SK-N-SH (cell line): ENCODE results near the gene MGLL. TPM values are rescaled to one million over a fixed set of nuclear protein-coding genes. Genes with fewer than 3 reads are reported as not detected.

Experiments
- CTCF ChIA-PET: fragments of 300-600, 350-600 bp; formaldehyde crosslinking; extraction: SDS; loops from one replicate; lab custom pipeline; 2021; lab: Yijun Ruan, JAX
- POLR2A ChIA-PET: fragments of 350-600 bp; sonication (Branson Sonifier 250); formaldehyde crosslinking; extraction: SDS; loops from one replicate; lab custom pipeline; 2020; ENCODE audit warnings: antibody characterized with exemption, inconsistent platforms; lab: Yijun Ruan, JAX
- DNase-seq: peaks from one replicate; pipeline ENCODE4 v3.0.0; 2012
- H2AFZ ChIP-seq: fragments of 200-600 bp; sonication (generic); 2 replicates; pipeline ENCODE4 v1.8.1; 2016; ENCODE audit warnings: antibody characterized with exemption, mild to moderate bottlenecking, low read depth
- H3F3A ChIP-seq: fragments of 200-600 bp; sonication (generic); replicated peaks from 2 replicates; pipeline ENCODE3; 2016; ENCODE audit warnings: antibody characterized with exemption, mild to moderate bottlenecking; ENCODE audit not compliant: insufficient read depth
- H3K27ac ChIP-seq, 2 experiments: fragments of 200-500 bp in 1 of 2; fragments of 200-600 bp in 1 of 2; sonication (Bioruptor generic) in 1 of 2; sonication (generic), shearing (Covaris generic) in 1 of 2; 2 replicates each; pipeline versions ENCODE4 v1.5.1 to v1.6.1; 2014 to 2016; ENCODE audit warnings: low read depth in 2 of 2, inconsistent platforms in 1 of 2, low read length in 1 of 2, mild to moderate bottlenecking in 1 of 2, mixed read lengths in 1 of 2
- H3K27me3 ChIP-seq: fragments of 200-600 bp; sonication (generic), shearing (Covaris generic); 2 replicates; pipeline ENCODE4 v1.6.1; 2016; ENCODE audit warnings: mixed run types; ENCODE audit not compliant: insufficient read depth
- H3K36me3 ChIP-seq, 2 experiments: fragments of 200-500 bp in 1 of 2; fragments of 200-600 bp in 1 of 2; sonication (Bioruptor generic) in 1 of 2; sonication (generic) in 1 of 2; replicated peaks in 1 of 2; 2 replicates each; pipeline versions ENCODE3 to v1.5.1; 2014 to 2016; ENCODE audit warnings: low read length in 1 of 2, mild to moderate bottlenecking in 1 of 2; ENCODE audit not compliant: insufficient read depth in 2 of 2, control insufficient read depth in 1 of 2
- H3K4me1 ChIP-seq, 2 experiments: fragments of 200-500 bp in 1 of 2; fragments of 200-600 bp in 1 of 2; sonication (Bioruptor generic) in 1 of 2; sonication (generic), shearing (Covaris generic) in 1 of 2; 2 replicates each; pipeline versions ENCODE4 v1.5.1 to v1.6.1; 2014 to 2016; ENCODE audit warnings: low read depth in 1 of 2, low read length in 1 of 2, mixed run types in 1 of 2; ENCODE audit not compliant: insufficient read depth in 2 of 2, control insufficient read depth in 1 of 2
- H3K4me2 ChIP-seq: fragments of 200-600 bp; sonication (generic), shearing (Covaris generic); 2 replicates; pipeline ENCODE4 v1.6.1; 2017; ENCODE audit warnings: mixed run types
- H3K4me3 ChIP-seq, 2 experiments: fragments of 200-500 bp in 1 of 2; fragments of 200-600 bp in 1 of 2; sonication (Bioruptor generic) in 1 of 2; sonication (generic), shearing (Covaris generic) in 1 of 2; 2 replicates each; pipeline versions ENCODE4 v1.5.1 to v1.8.1; 2014 to 2016; ENCODE audit warnings: low read depth in 2 of 2, inconsistent platforms in 1 of 2, low read length in 1 of 2, mild to moderate bottlenecking in 1 of 2, mixed read lengths in 1 of 2, moderate library complexity in 1 of 2
- H3K79me2 ChIP-seq: fragments of 200-600 bp; sonication (generic); 2 replicates; pipeline ENCODE4 v1.8.1; 2017; ENCODE audit warnings: mild to moderate bottlenecking; ENCODE audit not compliant: insufficient read depth
- H3K9ac ChIP-seq: fragments of 200-600 bp; sonication (generic); 2 replicates; pipeline ENCODE4 v1.6.1; 2017; ENCODE audit warnings: mixed run types
- H3K9me2 ChIP-seq: fragments of 200-600 bp; sonication (generic); 2 replicates; pipeline ENCODE4 v1.6.1; 2017; ENCODE audit warnings: mixed run types
- H3K9me3 ChIP-seq: fragments of 200-600 bp; sonication (generic); 2 replicates; pipeline ENCODE4 v1.6.1; 2017; ENCODE audit warnings: mixed run types, mild to moderate bottlenecking, moderate library complexity
- H4K20me1 ChIP-seq: fragments of 200-600 bp; sonication (generic); 2 replicates; pipeline ENCODE4 v1.6.1; 2017; ENCODE audit warnings: mild to moderate bottlenecking, mixed run types; ENCODE audit not compliant: insufficient read depth
- CHD2 ChIP-seq: fragments of 150-350 bp; IDR thresholded peaks from 2 replicates; pipeline ENCODE4 v1.6.1; 2018; ENCODE audit warnings: low read length; ENCODE audit not compliant: partially characterized antibody
- ELF1 ChIP-seq: IDR thresholded peaks from 2 replicates; pipeline ENCODE4 v1.4.0; 2012
- EP300 ChIP-seq, 2 experiments: IDR thresholded peaks; 2 replicates each; pipeline versions ENCODE4 v1.4.0 to v1.6.1; 2012; ENCODE audit warnings: borderline replicate concordance in 1 of 2, low read depth in 1 of 2, low read length in 1 of 2
- EZH2phosphoT487 ChIP-seq: fragments of 200-600 bp; sonication (generic); IDR thresholded peaks from 2 replicates; pipeline ENCODE4 v1.6.1; 2017; ENCODE audit warnings: low read depth, mixed run types, mild to moderate bottlenecking, antibody characterized with exemption, moderate library complexity, borderline replicate concordance
- FOXJ3 ChIP-seq: sonication (generic); formaldehyde crosslinking; IDR thresholded peaks from 2 replicates; pipeline ENCODE4 v1.5.1; 2020; ENCODE audit warnings: mild to moderate bottlenecking, missing genetic modification reagents
- FOXM1 ChIP-seq: IDR thresholded peaks from 2 replicates; pipeline ENCODE4 v1.4.0; 2012; ENCODE audit warnings: low read depth, mild to moderate bottlenecking
- MAX ChIP-seq: IDR thresholded peaks from 2 replicates; pipeline ENCODE4 v1.4.0; 2012; ENCODE audit warnings: low read depth
- MEF2A ChIP-seq: IDR thresholded peaks from 2 replicates; pipeline ENCODE4 v1.4.0; 2012; ENCODE audit warnings: low read depth, borderline replicate concordance
- MXI1 ChIP-seq: IDR thresholded peaks from 2 replicates; pipeline ENCODE4 v1.6.1; 2012; ENCODE audit warnings: mild to moderate bottlenecking, low read depth, low read length, improper control_type of control experiment
- NFIC ChIP-seq: IDR thresholded peaks from 2 replicates; pipeline ENCODE4 v1.4.0; 2012; ENCODE audit warnings: borderline replicate concordance
- POLR2AphosphoS5 ChIP-seq: IDR thresholded peaks from 2 replicates; pipeline ENCODE4 v1.6.1; 2012; ENCODE audit warnings: low read depth, low read length
- RCOR1 ChIP-seq: fragments of 150-350 bp; IDR thresholded peaks from 2 replicates; pipeline ENCODE4 v1.6.1; 2017; ENCODE audit warnings: antibody characterized with exemption, low read length
- RXRA ChIP-seq: IDR thresholded peaks from 2 replicates; pipeline ENCODE4 v1.4.0; 2012; ENCODE audit warnings: low read depth, mild to moderate bottlenecking, borderline replicate concordance
- SMC3 ChIP-seq: IDR thresholded peaks from 2 replicates; pipeline ENCODE4 v1.6.1; 2012; ENCODE audit warnings: low read depth, low read length, improper control_type of control experiment
- TCF12 ChIP-seq: IDR thresholded peaks from 2 replicates; pipeline ENCODE4 v1.4.0; 2012
- TEAD4 ChIP-seq: IDR thresholded peaks from 2 replicates; pipeline ENCODE4 v1.4.0; 2012; ENCODE audit warnings: mild to moderate bottlenecking, borderline replicate concordance; ENCODE audit not compliant: insufficient read depth
- ZBTB33 ChIP-seq: IDR thresholded peaks from 2 replicates; pipeline ENCODE4 v1.4.0; 2012; ENCODE audit warnings: low read depth, borderline replicate concordance
- WGBS: methylation state at CpG from one replicate; pipeline ENCODE4 v1.1.6; 2017; ENCODE audit warnings: low lambda C conversion rate; 5-methylcytosine and 5-hydroxymethylcytosine counted together
- polyA plus RNA-seq, 3 experiments: library from polyadenylated mRNA; depleted of rRNA; stranded (reverse); fragments of >200 nt; gene quantifications; 2 replicates each; pipeline ENCODE4 v1.2.3, GENCODE V29; 2012
- TF ChIP-seq, protein P1 (sequence below): IDR thresholded peaks from 2 replicates; pipeline ENCODE4 v1.6.1; 2012; ENCODE audit warnings: mild to moderate bottlenecking, low read depth, low read length, moderate library complexity

Gene MGLL
- polyA plus RNA-seq, 1 of the 3 experiments (the other 2 are of a cell fraction): 2.2 TPM

- ChIA-PET POLR2A (no interaction called here), CTCF (interaction anchor here (1.0 kb wide), 1 partner anchor 10 kb away, joined by 3 read pairs; no protein-coding TSS in a partner anchor)
- no peaks in the 10 kb centered on the region for H4K20me1 ChIP-seq
- peaks cover 2 to 8% of the 10 kb centered on the region in 2 experiments; a peak in 2 of 4 replicates for H3K4me1 ChIP-seq
- H3K9me3 ChIP-seq: no peaks in the 10 kb centered on the region
- no peak overlapping the region for H3K4me3 ChIP-seq
- no peaks in the 10 kb centered on the region for H3K36me3 ChIP-seq
- no peaks in the 10 kb centered on the region for H3K79me2 ChIP-seq
- H3K9ac ChIP-seq: no peak overlapping the region
- H3F3A ChIP-seq: no peaks in the 10 kb centered on the region
- no peak overlapping the region for H3K4me2 ChIP-seq
- H3K9me2 ChIP-seq: no peaks in the 10 kb centered on the region
- H3K27me3 ChIP-seq: no peaks in the 10 kb centered on the region
- no peak for DNase-seq
- H3K27ac ChIP-seq: no peak overlapping the region
- TF ChIP-seq EZH2phosphoT487 (no peak), MXI1 (no peak)
- WGBS: 86% methylated on average over 8 of the region's 8 CpGs
- no peak overlapping the region for H2AFZ ChIP-seq
These were observed 62.5 kb downstream of the MGLL start for GRCh38 chr3:127759826-127760225.

DNA sequence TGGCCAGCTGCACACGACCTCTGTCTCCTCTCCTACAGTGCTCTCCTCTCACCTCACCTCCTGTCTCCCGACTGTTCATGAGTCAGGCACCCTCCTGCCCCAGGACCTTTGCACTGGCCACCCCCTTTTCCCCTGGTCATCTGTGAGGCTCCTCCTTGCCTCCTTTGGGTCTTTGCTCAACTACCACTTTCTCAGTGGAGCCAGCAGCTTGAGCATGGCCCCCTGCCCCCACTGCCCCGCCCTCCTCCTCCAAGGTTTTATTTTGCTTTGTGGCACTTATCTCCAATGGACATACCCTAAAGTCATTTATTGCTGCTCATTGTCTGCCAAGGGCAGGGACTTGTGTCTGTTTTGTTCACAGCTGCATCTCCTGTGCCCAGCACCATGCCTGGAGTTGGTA lies 64.3 kb downstream of the MGLL start:
- CTCF ChIA-PET: interaction anchor here (1.0 to 1.3 kb wide), 3 partner anchors 11 to 62 kb away, joined by 3 read pairs; no protein-coding TSS in a partner anchor
- no peaks in the 10 kb centered on the region for H4K20me1 ChIP-seq
- WGBS: 76% methylated on average over 3 of the region's 3 CpGs
- no peaks in the 10 kb centered on the region for H3K9me3 ChIP-seq
- peaks cover 2 to 8% of the 10 kb centered on the region in 2 experiments; a peak in 2 of 4 replicates for H3K4me1 ChIP-seq
- POLR2A ChIA-PET: no interaction called here
- TF ChIP-seq FOXJ3 (CRISPR knock-in tag): no peak
- TF ChIP-seq CHD2: no peak
- no peak for TF ChIP-seq NFIC
- TF ChIP-seq ZBTB33: no peak
- no peak for TF ChIP-seq RCOR1
- no peak for TF ChIP-seq TCF12
- H3K4me3 ChIP-seq: no peak overlapping the region
- H3F3A ChIP-seq: no peaks in the 10 kb centered on the region
- no peak overlapping the region for H2AFZ ChIP-seq
- no peak overlapping the region for H3K9ac ChIP-seq
- no peak overlapping the region for H3K4me2 ChIP-seq
- no peaks in the 10 kb centered on the region for H3K27me3 ChIP-seq
- no peak overlapping the region for H3K27ac ChIP-seq
- no peaks in the 10 kb centered on the region for H3K36me3 ChIP-seq
- H3K79me2 ChIP-seq: no peaks in the 10 kb centered on the region
- no peaks in the 10 kb centered on the region for H3K9me2 ChIP-seq
- DNase-seq: no peak

DNA sequence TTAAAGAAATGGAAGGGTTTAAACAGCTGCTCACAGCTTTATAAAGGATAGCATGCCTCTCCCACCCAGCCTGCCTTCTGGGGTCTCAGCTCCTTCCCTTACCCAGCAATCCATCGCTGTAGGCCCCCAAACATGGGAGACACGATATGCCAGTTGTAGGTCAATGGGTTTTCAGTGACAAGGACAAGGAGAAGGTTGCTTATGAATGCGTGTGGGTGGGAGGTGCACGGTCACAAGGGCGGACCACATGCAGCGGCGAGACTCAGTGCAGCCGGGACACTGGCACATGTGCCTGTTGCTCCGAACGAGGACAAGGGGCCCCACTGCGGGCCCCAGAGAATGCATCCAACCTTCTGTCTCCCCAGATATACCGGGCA lies 67.0 kb downstream of the MGLL start:
- ChIA-PET CTCF (interaction anchor here (0.6 to 1.4 kb wide), 2 partner anchors 23 to 56 kb away, joined by 3 read pairs; no protein-coding TSS in a partner anchor), POLR2A (no interaction called here)
- no peak overlapping the region for H3K4me2 ChIP-seq
- TF ChIP-seq POLR2AphosphoS5 (no peak), RCOR1 (no peak), ELF1 (no peak), MAX (no peak), TCF12 (no peak), EP300 (IDR thresholded peaks at IDR 0.05; ENCODE audit: borderline replicate concordance in 1 of 2, low read depth in 1 of 2, low read length in 1 of 2) (no peak), TEAD4 (no peak), SMC3 (no peak), EZH2phosphoT487 (no peak), MEF2A (no peak), RXRA (no peak), FOXM1 (no peak)
- TF ChIP-seq, protein P1, sequence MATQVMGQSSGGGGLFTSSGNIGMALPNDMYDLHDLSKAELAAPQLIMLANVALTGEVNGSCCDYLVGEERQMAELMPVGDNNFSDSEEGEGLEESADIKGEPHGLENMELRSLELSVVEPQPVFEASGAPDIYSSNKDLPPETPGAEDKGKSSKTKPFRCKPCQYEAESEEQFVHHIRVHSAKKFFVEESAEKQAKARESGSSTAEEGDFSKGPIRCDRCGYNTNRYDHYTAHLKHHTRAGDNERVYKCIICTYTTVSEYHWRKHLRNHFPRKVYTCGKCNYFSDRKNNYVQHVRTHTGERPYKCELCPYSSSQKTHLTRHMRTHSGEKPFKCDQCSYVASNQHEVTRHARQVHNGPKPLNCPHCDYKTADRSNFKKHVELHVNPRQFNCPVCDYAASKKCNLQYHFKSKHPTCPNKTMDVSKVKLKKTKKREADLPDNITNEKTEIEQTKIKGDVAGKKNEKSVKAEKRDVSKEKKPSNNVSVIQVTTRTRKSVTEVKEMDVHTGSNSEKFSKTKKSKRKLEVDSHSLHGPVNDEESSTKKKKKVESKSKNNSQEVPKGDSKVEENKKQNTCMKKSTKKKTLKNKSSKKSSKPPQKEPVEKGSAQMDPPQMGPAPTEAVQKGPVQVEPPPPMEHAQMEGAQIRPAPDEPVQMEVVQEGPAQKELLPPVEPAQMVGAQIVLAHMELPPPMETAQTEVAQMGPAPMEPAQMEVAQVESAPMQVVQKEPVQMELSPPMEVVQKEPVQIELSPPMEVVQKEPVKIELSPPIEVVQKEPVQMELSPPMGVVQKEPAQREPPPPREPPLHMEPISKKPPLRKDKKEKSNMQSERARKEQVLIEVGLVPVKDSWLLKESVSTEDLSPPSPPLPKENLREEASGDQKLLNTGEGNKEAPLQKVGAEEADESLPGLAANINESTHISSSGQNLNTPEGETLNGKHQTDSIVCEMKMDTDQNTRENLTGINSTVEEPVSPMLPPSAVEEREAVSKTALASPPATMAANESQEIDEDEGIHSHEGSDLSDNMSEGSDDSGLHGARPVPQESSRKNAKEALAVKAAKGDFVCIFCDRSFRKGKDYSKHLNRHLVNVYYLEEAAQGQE: no peak

More for the DNA sequence above, 67.0 kb downstream of the MGLL start:
- Histone ChIP-seq H3K27me3 (no peaks in the 10 kb centered on the region), H3K4me3 (no peak overlapping the region), H3F3A (peaks cover 6% of the 10 kb centered on the region), H3K9me3 (no peaks in the 10 kb centered on the region), H3K27ac (no peak overlapping the region), H3K9me2 (no peaks in the 10 kb centered on the region), H4K20me1 (no peaks in the 10 kb centered on the region), H3K9ac (no peak overlapping the region), H3K79me2 (no peaks in the 10 kb centered on the region), H3K36me3 (no peaks in the 10 kb centered on the region), H2AFZ (no peak overlapping the region), H3K4me1 (peaks cover 8 to 17% of the 10 kb centered on the region in 2 experiments; a peak in 2 of 4 replicates)
- no peak for DNase-seq
- 92% methylated on average over 12 of the region's 12 CpGs for WGBS
